ENCODE measurements around the gene RASGRP2.

- TF ChIP-seq ZFP3 (CRISPR knock-in tag; IDR thresholded peaks at IDR 0.05) (no peak), ARNTL (CRISPR knock-in tag; IDR thresholded peaks at IDR 0.05; ENCODE audit: borderline replicate concordance, low read depth) (no peak), TSHZ2 (CRISPR knock-in tag; IDR thresholded peaks at IDR 0.05) (no peak), CSDC2 (CRISPR knock-in tag; IDR thresholded peaks at IDR 0.05) (no peak), ESRRG (CRISPR knock-in tag; IDR thresholded peaks at IDR 0.05) (no peak), GLIS3 (CRISPR knock-in tag; IDR thresholded peaks at IDR 0.05) (no peak), TOX (CRISPR knock-in tag; IDR thresholded peaks at IDR 0.05; ENCODE audit: borderline replicate concordance) (no peak), PATZ1 (CRISPR knock-in tag; IDR thresholded peaks at IDR 0.05; ENCODE audit: borderline replicate concordance) (no peak), TCF4 (CRISPR knock-in tag; IDR thresholded peaks at IDR 0.05; ENCODE audit: borderline replicate concordance) (no peak), CREB5 (CRISPR knock-in tag; IDR thresholded peaks at IDR 0.05; ENCODE audit: low read depth) (no peak), ZNF565 (CRISPR knock-in tag; conservative IDR thresholded peaks at IDR 0.05; ENCODE audit: low read depth) (no peak), BACH2 (CRISPR knock-in tag; IDR thresholded peaks at IDR 0.05; ENCODE audit: borderline replicate concordance) (no peak), POU6F1 (CRISPR knock-in tag; IDR thresholded peaks at IDR 0.05; ENCODE audit: borderline replicate concordance, low read depth) (no peak)
These were observed 17.7 kb downstream of the RASGRP2 start for GRCh38 chr11:64726211-64726641.

Measured in SK-N-SH treated with all-trans-retinoic acid at 6 μM for 48 hours (cell line).